Effector CD4-positive, alpha-beta T cell (primary cell): ENCODE measurements around the gene SUFU.

Experiments used
- DNase-seq: peaks from one replicate; pipeline ENCODE4 v3.0.0-alpha.2; 2020

SUFU gene

DNA sequence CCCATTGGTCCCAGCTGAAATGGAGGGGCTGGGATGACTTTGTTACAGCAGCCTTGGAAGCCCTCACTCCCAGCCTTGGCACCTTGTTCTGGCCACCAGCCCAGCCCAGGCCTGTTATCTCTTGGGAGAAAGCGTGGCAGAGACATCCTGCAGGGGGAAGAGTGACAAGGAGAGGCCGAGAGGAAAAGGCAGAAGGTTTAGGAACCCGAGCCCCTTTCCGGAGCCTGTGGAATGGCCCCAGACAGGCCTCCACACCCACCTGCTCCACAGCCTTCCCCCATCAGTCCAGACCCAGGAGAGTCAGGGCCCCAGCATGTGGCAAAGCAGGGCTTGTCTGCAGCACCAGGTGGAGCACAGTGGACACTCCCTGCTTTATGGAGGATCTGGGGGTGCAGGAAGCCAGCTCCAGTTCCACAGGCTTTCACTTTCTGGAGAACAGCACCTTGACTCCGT, 116.4 kb downstream of the SUFU start:
- no peak for DNase-seq

DNA sequence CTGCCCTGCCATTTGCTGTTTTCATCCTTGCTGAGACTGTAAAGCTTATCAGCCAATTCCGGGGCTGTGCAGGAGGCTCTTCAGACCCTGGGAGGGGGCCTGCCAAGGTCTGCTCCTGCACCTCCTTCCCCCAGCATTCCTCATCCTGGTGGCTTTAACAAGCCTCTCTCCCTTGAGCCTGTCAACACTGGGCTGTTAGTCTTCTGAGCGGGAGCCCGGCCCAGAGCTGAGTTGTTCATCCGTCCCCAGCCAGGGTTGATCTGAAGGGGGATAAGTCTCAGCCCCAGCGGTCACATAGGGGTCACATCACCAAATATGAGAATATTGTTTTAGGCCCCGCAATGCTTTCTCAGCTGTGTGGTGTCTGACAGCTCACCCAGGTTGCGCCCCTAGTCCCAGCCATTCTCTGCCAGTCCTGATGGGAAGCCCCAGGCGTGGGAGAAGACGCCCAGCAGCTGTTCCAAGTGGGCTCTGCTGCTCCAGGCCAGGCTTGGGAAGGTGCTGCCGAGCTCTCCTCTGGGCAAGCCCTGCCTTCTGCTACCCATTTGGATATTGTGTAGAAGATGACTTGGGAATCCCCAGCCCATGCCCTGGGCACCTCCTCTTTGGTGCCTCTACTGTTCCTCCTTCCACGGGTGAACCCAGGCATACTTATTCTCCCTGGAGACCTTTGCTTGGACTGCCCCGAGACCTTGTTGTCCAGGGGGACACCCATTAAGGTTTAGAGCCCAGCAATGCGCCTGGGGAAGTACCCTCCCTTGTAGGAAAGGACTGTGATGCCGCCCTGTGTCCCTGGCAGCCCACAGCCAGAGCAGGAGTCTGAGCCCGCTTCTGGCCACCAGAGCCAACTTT, 117.0 kb downstream of the SUFU start:
- DNase-seq, result no peak

DNA sequence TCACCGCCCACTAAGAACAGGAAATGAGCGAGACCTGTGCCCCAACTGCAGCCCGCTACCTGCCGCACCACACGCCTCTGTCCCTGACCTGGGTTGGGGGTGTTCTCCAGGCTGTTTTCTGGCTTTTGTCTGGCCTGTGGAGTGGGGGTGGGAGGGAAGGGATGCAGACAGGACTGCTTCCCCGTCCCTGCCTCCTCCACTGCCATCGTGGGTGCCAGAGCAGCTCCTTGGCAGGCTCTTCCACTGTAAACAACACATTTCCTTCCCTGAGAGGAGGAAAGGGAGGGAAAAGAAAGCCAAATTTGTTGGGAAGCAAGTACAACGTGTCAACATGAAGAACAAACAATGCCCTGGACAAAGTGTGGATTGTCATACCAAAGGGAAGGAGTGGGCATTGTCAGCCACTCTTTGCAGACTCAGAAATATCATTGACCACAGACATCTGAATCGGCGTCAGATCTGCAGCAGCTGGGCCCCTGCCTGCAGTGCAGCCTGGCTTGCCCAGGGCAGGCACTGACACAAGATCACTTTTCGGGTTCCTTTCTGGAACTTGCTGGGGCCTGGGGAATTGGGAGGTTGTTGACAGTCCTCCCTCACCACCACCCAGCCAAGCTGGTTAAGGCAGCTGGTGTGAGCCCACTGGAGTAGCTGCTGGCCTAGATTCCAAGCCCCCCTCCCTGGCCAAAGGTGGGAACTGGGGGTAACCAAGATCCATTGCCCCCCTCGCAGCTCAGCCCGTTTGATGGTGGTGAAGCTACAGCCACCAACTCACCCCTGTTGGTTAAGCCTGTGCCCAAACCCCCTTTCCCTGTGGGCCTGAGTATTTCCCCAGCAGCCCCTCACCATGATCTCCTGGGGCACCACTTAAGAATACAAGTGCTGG, 117.9 kb downstream of the SUFU start:
- DNase-seq, result no peak

DNA sequence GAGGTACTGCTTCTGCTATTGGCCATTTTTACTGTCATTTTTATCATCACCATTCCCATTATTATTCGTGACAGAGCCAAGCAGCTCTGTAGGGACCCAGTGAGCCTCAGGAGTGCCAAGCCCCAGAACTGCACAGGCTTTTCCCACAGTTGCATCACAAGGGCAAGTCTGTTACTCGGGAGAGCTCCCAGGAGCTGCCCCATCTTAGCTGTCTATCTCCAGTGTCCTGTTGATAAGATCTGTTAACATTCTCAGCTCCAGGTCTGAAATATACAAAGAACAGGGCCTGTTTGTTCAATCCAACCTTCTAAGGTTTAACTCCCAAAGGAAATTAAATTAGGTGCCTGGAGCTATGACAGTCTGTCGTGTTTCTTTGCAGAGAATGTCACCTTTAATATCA, 120.3 kb downstream of the SUFU start:
- DNase-seq, result no peak

DNA sequence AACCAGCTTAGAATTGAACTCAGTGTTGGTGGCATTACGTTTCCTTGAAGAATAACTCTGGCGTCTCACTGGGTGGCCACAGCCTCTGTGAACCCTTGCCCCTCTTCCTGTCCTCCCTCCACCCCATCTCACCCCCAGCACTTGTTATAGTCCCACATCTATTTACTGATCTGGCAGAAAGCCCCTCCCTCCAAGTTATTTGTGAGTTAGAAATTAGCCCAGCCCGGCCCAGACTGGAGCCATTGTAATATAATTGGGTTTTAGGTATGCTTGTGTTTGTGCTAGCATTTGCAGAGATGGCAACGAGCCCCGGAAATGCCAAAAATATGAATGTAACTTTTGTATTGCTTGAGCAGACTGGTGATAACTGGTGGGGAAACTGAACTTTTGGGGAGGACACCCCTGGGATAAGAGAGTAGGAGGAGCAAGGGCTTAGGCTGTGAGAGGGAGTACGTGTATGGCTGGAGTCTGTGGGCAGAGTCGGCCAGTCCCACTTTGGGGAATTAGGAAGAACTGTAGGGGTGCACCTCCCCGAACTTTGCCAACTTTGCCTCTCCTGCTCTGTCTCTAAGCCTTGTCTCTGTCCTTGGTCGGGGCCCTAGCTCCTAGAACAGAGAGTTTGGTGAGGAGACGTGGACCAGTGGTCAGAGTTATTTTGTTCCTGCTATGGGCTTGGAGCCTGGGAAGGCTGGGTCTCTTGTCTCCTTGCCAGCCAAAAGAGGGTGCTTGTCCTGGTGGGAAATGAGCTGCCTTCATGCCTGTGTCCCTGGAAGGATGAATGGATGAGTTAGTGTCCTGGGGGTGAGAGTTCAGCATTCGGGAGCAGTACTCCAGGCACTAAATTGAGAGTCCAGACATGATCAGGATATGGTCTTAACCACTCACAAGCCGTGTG, 121.2 kb downstream of the SUFU start:
- no peak for DNase-seq

DNA sequence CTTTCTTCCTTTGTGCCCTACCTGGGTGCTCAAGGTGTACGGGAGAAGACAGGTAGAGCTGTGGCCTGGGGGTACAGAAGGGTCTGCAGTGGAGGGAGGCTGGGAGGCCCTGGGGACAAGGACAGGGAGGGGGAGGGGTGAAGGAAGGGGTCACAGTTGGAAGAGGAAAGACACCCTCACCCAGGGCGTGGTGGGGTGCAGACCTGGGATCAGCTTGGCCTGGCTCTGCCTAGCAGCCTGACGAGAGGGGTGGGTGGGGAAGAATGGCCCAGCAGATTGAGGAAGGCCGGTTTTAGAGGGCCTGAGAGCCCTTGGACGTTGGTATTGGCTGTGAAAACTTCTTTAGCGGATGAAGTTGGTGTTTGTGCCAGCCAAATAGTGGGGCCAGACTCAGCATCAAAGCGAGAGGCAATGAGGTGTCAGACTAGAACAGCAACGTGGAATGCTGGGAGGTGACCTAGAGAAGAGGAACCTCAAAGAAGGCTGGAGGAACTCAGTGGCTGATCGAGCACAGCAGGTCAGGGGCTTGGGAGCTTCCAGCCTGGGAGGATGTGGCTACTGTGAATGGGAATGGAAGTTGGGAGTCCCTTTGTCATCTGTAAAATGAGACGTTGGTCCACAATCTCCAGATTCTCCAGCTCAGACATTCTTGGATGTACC, 122.4 kb downstream of the SUFU start:
- DNase-seq, result no peak

DNA sequence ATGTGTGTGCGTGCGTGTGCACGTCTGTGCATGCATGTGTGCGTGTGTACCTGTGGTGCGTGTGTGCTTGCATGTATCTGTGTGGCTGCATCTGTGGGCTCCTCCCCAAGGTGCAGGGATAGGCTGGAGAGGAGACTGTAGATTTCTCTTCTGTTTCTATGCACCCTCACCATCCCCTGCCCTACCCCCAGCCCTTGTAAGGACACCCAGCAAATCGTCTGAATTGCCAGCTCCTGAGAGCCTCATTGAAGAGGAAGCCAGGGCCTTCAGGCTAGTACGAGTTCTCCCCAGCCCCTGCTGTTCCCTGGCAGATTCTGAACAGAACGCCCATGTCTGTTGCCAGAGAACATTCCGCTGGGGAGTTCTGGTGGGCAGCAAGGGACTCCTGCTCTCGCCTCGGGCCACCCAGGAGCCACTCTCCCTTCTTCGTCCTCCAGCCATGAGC, 123.5 kb downstream of the SUFU start:
- DNase-seq, result no peak

DNA sequence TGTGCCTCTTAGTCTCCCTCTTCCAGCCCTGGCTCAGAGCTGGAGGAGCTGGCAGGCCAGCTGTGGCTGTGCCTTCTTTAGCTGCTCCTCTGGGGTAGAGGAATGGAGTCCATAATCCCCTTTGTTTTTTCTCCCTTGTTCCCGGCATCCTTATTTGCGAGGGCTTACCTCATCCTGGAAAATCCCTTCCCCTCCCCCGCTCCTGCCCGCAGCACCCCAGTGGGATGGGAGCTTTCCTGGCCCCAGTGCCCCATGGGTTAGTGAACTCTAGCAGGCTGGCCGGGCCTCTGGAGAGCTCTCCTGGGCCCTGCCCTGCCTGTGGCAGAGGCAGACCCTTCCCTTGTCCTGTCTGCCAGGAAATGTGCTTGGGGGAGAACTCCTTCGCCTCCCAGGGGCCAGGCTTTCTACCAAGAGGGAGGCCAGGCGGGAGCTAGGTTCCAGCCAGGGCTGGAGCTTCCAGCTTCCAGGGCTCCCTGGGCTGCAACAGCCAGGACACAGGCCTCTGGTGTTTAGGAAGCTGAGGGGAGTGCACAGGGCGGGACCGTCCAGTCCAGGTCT, 124.0 kb downstream of the SUFU start:
- DNase-seq, result no peak

DNA sequence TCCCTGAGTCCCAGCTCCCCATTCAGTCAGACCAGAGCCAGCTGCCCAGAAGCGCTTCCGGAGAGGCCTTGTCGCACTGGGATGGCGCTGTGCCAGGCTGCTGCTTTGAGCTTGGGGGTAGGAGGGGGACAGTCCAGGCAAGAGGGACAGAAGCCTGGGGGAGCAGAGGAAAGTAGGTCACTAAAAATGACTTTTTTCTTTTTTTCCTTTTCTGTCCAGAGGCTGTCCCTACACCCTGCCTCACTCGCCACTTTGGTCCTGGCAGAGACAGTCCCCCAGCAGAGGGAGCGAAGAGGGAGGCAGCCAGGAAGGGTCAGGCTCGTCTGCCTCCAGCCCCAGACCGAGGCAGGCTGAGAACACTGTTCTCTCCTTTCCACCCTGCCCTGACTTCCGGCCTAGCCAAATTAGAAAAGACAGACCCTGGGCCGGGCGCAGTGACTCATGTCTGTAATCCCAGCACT, 124.7 kb downstream of the SUFU start:
- no peak for DNase-seq

DNA sequence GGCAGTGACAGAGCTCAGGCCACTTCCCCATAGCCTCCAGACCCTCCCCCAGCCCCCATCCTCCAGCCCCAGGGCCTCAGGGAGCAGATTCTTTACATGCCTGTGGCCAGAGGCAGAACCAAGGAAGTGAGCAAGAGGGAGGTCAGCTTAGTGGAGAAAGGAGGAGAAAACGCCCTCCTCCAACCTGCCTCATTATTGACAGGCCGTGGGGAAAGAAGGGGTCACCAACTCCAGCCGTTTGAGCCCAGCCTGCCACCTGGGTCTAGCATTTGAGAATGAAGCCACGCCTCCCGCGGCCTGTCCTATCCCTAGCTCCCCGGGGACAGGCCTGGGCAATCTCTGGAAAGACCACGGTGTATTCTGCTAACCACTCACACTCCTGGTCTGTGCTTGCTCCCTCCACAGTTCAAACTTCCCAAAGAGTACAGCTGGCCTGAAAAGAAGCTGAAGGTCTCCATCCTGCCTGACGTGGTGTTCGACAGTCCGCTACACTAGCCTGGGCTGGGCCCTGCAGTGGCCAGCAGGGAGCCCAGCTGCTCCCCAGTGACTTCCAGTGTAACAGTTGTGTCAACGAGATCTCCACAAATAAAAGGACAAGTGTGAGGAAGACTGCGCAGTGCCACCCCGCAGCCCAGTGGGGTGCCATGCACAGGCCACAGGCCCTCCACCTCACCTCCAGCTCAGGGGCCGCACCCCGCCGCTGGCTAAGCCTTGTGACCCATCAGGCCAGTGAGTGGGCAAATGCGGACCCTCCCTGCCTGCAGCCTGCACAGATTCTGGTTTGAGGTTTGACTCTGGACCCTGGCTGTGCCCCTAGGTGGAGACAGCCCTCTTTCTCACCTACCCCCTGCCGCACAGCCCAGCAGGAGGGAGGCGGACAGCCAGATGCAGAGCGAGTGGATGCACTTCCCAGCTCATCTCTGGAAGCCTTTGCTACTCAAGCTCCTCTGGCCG, 126.2 kb downstream of the SUFU start:
- DNase-seq, result no peak

DNA sequence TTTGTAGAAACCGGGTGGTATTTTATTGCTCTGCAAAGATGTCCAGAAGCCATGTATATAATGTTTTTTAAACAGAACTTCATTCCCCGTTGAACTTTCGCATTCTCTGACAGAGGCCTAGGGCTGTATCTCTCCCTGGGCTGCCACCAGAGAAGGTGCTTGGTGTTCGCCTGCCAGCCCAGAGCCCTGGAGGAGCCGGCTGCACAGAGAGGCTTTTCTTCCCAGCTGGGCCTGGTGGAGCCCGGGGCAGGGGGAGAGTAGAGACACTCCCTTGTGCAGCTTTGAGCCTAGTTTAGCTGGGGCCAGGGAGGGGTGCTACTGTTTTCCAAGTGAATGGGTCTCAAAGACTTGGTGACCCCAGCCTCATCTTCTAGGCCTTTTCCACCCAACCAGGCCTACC, 126.9 kb downstream of the SUFU start:
- DNase-seq, result no peak

DNA sequence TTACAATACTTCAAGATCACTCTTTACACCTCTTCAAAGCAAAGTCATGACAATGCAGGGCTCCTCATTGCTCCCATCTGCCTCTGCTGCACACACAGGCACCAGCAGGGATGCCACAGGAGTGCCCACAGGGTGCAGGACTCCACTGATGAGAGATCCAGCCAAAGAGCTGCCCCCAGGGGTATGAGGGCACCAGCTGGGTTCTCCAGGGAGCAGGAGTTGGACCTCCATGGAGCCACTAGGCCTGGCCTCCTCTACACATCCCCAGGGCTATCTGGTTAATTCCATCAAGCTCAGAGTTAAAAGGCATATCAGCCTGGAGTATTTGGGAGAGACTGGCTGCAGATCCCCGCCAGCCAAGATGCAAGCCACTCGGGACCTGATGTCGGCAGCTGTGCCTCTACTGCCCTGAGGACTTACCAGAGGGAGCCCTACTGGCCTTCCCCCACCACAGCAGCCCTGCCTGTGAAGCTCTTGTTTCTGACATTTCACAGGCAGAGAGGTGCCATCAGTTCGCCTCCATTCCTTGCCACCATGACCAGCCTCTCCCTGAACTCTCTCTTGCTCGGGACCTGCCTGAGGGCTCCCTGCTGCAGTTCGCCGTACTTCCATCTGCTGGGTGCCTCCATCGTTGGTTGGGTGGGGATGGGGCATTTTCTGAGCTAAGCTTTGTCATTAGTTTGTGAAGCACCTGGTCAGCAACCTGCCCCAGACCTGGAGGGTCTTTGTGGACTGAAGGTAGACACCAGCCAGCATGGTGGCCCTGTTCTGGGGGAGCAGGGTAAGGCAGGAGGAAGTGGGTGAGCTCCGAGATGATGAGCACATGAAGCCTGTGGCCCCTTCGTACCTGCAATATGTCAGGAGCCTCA, 128.0 kb downstream of the SUFU start:
- DNase-seq, result no peak

DNA sequence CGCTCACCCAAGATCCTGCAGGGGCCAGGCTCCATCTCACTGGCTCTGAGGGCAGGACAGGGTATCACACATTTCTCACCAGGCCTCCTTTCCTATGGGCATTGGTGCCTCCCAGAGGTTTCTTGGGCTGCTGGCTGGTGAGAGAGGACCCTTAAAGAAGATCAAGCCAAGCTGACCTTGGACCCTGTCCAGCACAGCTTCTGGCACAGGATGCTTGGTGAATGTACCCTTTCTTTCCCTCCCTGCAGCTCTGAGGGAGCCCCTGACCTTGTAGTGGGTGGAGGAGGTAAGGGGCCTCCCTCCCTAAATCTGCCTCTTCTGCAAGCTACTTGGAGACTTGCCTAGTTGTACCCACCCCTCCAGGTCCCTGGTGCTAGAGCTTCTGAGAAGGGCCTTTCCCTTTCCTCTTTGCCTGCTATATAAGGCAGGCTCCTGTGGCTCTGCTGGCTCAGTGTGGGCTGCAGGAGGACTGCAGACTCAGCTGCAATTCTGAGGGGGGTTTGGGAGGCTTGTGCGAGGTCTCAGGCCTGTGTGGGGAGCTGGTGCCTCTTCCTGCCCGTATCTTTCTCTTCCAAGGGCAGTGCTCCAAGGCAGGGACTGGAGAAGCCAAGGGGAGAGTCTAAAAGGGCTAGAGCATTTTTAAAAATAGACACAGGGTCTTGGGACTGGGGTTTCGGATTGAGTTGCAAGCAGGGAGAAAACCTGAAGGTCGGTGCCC, 128.8 kb downstream of the SUFU start:
- no peak for DNase-seq

DNA sequence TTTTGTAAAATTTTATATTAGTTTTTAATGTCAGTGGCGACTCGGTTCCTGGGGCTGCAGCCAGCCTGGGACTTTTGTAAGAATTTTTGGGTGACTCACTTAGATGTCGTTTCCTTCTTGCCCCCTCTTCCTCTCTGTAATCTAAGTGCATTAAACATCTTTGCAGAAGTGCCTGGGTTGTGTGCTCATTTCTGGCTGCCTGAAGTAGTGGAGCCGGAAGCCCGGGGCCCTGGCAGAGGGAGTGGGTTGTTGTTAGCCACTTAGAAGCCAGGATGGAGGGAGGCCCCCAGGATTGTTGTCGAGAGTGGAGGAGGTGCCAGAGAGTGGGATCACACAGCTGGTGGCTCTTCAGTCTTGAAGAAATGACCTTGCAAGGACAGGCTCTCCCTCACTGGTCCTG, 129.5 kb downstream of the SUFU start:
- no peak for DNase-seq

DNA sequence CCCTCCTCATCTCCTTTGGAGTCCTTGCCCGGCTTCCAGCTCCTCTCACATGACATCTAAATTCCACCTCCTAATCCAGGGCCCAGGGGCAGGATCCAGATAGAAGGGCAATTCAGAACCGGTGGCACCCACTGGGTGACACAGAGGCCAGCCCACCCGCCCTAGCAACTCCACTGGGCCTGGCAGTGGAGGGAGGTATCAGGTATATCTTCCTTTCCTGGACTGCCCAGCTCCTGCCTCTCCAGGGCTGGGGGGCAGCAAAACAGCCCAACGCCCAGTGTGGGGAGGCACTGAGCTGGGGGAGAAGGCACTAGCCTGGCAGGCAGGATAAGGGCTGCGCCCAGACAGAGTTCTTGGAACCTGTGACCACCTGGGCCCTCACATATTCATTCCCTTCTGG, 130.1 kb downstream of the SUFU start:
- no peak for DNase-seq

DNA sequence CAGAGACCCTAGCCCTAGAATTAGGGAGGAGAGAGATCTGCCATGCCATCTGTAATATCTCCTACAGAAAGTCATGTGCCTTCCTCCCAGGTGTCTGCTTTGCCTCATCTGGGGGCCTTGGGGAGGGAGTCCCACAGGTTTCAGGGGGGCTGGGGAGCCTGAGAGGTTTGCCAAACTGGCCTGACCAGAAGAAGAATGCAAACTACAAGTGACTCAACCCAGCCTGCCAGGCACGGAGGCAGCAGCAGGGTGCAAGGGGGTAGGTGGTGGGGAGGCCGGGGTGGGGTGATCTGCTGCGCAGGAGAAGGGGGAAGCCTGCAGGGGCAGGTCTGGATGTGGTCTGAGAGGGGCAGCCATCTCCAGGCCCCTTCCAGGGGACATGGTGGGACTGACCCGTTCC, 130.9 kb downstream of the SUFU start:
- DNase-seq, result no peak

DNA sequence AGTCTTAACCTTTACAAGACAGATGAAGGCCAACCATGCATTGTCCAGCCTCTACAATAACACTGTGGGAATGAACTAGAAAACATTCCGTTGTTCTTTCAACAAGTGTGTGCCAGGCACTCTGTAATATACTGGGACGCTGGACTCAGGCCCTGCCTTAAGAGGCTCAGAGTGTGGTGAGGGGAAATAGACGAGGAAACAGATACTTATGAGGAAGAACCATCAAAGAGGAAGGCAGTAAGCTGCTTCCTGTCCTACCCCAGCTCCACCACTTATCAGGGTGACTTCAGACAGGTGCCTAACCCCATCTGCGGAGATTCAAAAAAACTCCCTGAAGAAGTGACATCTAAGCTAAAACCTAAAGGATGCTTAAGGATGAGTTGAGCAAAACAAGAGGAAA, 131.6 kb downstream of the SUFU start:
- no peak for DNase-seq

DNA sequence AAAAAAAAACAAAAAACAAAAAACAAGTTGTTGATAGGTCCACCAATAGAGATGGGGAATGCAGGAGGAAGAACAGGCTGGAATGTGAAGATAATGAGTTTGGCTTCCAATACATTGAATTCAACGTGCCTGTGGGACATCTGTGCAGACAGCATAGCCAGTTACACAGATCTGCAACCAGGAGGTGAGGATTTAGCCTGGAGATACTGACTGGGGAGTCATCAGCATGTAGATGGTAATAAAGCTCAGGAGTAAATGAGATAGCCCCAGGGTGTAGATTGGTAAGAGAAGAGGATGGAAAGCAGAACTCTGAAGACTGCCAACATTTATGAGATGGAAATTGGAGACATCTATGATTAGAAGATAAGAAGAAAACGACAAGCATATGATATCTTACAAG, 135.8 kb downstream of the SUFU start:
- no peak for DNase-seq

DNA sequence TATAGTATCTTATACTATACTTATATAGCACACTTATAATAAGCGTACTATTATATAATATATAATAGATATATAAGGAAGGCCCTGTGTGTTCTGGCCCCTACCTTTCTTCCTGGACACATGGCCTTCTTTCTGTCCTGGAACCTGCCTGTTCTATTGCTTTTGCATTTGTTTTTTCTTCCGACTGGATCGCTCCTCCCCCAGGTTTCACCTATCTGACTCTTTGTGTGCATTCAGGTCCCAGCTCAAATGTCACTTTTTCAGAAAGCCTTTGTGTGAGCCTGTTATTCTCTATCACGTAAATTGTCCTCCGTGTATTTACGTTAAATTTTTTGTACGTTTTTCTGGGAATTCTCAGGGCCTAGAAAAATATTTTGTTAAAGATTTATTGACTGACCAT, 137.6 kb downstream of the SUFU start:
- no peak for DNase-seq
